H9 (cell line): Measurements from ENCODE around the gene ANO9. TPM values are rescaled to one million over a fixed set of nuclear protein-coding genes. Genes with fewer than 3 reads are reported as not detected.

Experiments
- DNase-seq: peaks from one replicate; pipeline ENCODE4 v3.0.0-alpha.2; 2017
- H2AFZ ChIP-seq: one replicate; pipeline ENCODE4 v1.6.1; 2013; ENCODE audit warnings: mild to moderate bottlenecking, low read length, control low read depth, moderate library complexity
- H2AK5ac ChIP-seq: 2 replicates; pipeline ENCODE4 v1.6.1; 2013; ENCODE audit warnings: low read length, control low read depth, mixed read lengths; ENCODE audit not compliant: insufficient read length
- H2BK120ac ChIP-seq: one replicate; pipeline ENCODE4 v1.6.1; 2013; ENCODE audit warnings: low read depth, mild to moderate bottlenecking, low read length, control low read depth, inconsistent platforms; ENCODE audit not compliant: poor library complexity, severe bottlenecking
- H2BK12ac ChIP-seq: 2 replicates; pipeline ENCODE4 v1.6.1; 2013; ENCODE audit warnings: low read length, control low read depth, mixed read lengths, low read depth; ENCODE audit not compliant: insufficient read length
- H2BK15ac ChIP-seq: 2 replicates; pipeline ENCODE4 v1.6.1; 2013; ENCODE audit warnings: low read depth, low read length, control low read depth
- H2BK20ac ChIP-seq: one replicate; pipeline ENCODE4 v1.6.1; 2013; ENCODE audit warnings: low read depth, mild to moderate bottlenecking, low read length, control low read depth, inconsistent platforms; ENCODE audit not compliant: poor library complexity, severe bottlenecking
- H2BK5ac ChIP-seq: 2 replicates; pipeline ENCODE4 v1.6.1; 2013; ENCODE audit warnings: low read length, control low read depth, mixed read lengths; ENCODE audit not compliant: insufficient read length
- H3K14ac ChIP-seq: 2 replicates; pipeline ENCODE4 v1.6.1; 2013; ENCODE audit warnings: low read length, control low read depth; ENCODE audit not compliant: insufficient read depth
- H3K18ac ChIP-seq: 2 replicates; pipeline ENCODE4 v1.6.1; 2013; ENCODE audit warnings: low read depth, mild to moderate bottlenecking, mixed read lengths, low read length, control low read depth; ENCODE audit not compliant: insufficient read length
- H3K23ac ChIP-seq: 2 replicates; pipeline ENCODE4 v1.6.1; 2013; ENCODE audit warnings: low read length, control low read depth, mixed read lengths, low read depth; ENCODE audit not compliant: insufficient read length
- H3K23me2 ChIP-seq: 2 replicates; pipeline ENCODE4 v1.6.1; 2013; ENCODE audit warnings: low read depth, mild to moderate bottlenecking, mixed read lengths, low read length, control low read depth; ENCODE audit not compliant: insufficient read length, poor library complexity, severe bottlenecking
- H3K27ac ChIP-seq: 2 replicates; pipeline ENCODE4 v1.5.1; 2013; ENCODE audit warnings: low read length, control low read depth, mixed read lengths, low read depth; ENCODE audit not compliant: insufficient read length
- H3K27me3 ChIP-seq: 2 replicates; pipeline ENCODE4 v1.6.1; 2013; ENCODE audit warnings: low read length, control low read depth, inconsistent platforms; ENCODE audit not compliant: insufficient read depth
- H3K4ac ChIP-seq: 2 replicates; pipeline ENCODE4 v1.6.1; 2013; ENCODE audit warnings: low read depth, mild to moderate bottlenecking, control low read depth, inconsistent platforms, low read length, moderate library complexity
- H3K4me1 ChIP-seq: 2 replicates; pipeline ENCODE4 v1.6.1; 2013; ENCODE audit warnings: low read length, control low read depth, inconsistent platforms; ENCODE audit not compliant: insufficient read depth
- H3K4me2 ChIP-seq: 2 replicates; pipeline ENCODE4 v1.6.1; 2013; ENCODE audit warnings: low read length, control low read depth, mixed read lengths; ENCODE audit not compliant: insufficient read length, insufficient read depth
- H3K56ac ChIP-seq: 2 replicates; pipeline ENCODE4 v1.6.1; 2013; ENCODE audit warnings: low read depth, mild to moderate bottlenecking, mixed read lengths, low read length, control low read depth; ENCODE audit not compliant: insufficient read length
- H3K79me1 ChIP-seq: 2 replicates; pipeline ENCODE4 v1.6.1; 2013; ENCODE audit warnings: low read depth, mild to moderate bottlenecking, moderate library complexity, low read length, control low read depth, inconsistent platforms; ENCODE audit not compliant: insufficient read depth, poor library complexity, severe bottlenecking
- H3K79me2 ChIP-seq: 2 replicates; pipeline ENCODE4 v1.6.1; 2013; ENCODE audit warnings: low read length, control low read depth, inconsistent platforms; ENCODE audit not compliant: insufficient read depth
- H3K9ac ChIP-seq: 2 replicates; pipeline ENCODE4 v1.6.1; 2013; ENCODE audit warnings: low read length, control low read depth, mixed read lengths; ENCODE audit not compliant: insufficient read length; ENCODE audit errors: extremely low read depth
- H3K9me3 ChIP-seq: one replicate; pipeline ENCODE4 v1.6.1; 2013; ENCODE audit warnings: low read depth, low read length, inconsistent platforms; ENCODE audit not compliant: control insufficient read depth
- H3T11ph ChIP-seq: one replicate; pipeline ENCODE4 v1.6.1; 2013; ENCODE audit warnings: mild to moderate bottlenecking, low read length, control low read depth, inconsistent platforms
- H4K20me1 ChIP-seq: one replicate; pipeline ENCODE4 v1.6.1; 2013; ENCODE audit not compliant: control insufficient read depth, insufficient read length, insufficient read depth
- H4K5ac ChIP-seq: 2 replicates; pipeline ENCODE4 v1.6.1; 2013; ENCODE audit warnings: low read depth, mild to moderate bottlenecking, mixed read lengths, low read length, control low read depth; ENCODE audit not compliant: insufficient read length
- H4K8ac ChIP-seq: replicated peaks from 2 replicates; pipeline ENCODE4 v1.6.1; 2013; ENCODE audit warnings: low read length, control low read depth, mixed read lengths, low read depth; ENCODE audit not compliant: insufficient read length
- H4K91ac ChIP-seq: 2 replicates; pipeline ENCODE4 v1.6.1; 2013; ENCODE audit warnings: low read depth, mild to moderate bottlenecking, moderate library complexity, mixed read lengths, low read length, control low read depth; ENCODE audit not compliant: insufficient read length
- H3K27ac Mint-ChIP-seq, 3 experiments: 2 replicates in 2 of 3; 3 replicates in 1 of 3; pipeline ENCODE4 v1.8.0; 2020 to 2021; ENCODE audit warnings: mixed read lengths in 3 of 3, mild to moderate bottlenecking in 1 of 3, moderate library complexity in 1 of 3
- H3K27me3 Mint-ChIP-seq: 2 replicates; pipeline ENCODE4 v1.8.0; 2021; ENCODE audit warnings: low read depth, mild to moderate bottlenecking, moderate library complexity, mixed read lengths
- H3K36me3 Mint-ChIP-seq, 3 experiments: 2 replicates in 2 of 3; 3 replicates in 1 of 3; pipeline ENCODE4 v1.8.0; 2020 to 2021; ENCODE audit warnings: low read depth in 3 of 3, mixed read lengths in 3 of 3; ENCODE audit not compliant: insufficient read depth in 1 of 3
- H3K4me1 Mint-ChIP-seq, 2 experiments: 2 replicates each; pipeline ENCODE4 v1.8.0; 2020; ENCODE audit warnings: mixed read lengths in 2 of 2
- H3K4me3 Mint-ChIP-seq, 2 experiments: 2 replicates in 1 of 2; 3 replicates in 1 of 2; pipeline ENCODE4 v1.8.0; 2020 to 2021; ENCODE audit warnings: mild to moderate bottlenecking in 2 of 2, mixed read lengths in 2 of 2, moderate library complexity in 1 of 2
- H3K9me3 Mint-ChIP-seq, 2 experiments: 2 replicates in 1 of 2; 3 replicates in 1 of 2; pipeline ENCODE4 v1.8.0; 2020; ENCODE audit warnings: mild to moderate bottlenecking in 2 of 2, mixed read lengths in 2 of 2, moderate library complexity in 1 of 2
- CTCF ChIP-seq: fragments of 200-600 bp; sonication (generic); conservative IDR thresholded peaks from 3 replicates; pipeline ENCODE4 v1.8.0; 2021; ENCODE audit warnings: antibody characterized with exemption, mild to moderate bottlenecking
- WGBS: extraction: QIAGEN DNeasy Blood & Tissue Kit; methylation state at CpG from one replicate; pipeline ENCODE4 v1.1.7; 2013; ENCODE audit warnings: missing lambda C conversion rate, low lambda C conversion rate, mixed read lengths; ENCODE audit not compliant: insufficient read length; ENCODE audit errors: extremely low coverage; 5-methylcytosine and 5-hydroxymethylcytosine counted together
- total RNA-seq: library from RNA; stranded (reverse); gene quantifications from 2 replicates; pipeline ENCODE4 v1.2.1, GENCODE V29; 2021

ANO9 gene
- total RNA-seq, 1 experiment from 2014 or later: 13.1 TPM

GRCh38 chr11:442611-443081 lies 835 bp upstream of the ANO9 start:
- no peak overlapping the region for H3K56ac ChIP-seq
- no peak overlapping the region for H3K27ac ChIP-seq
- Mint-ChIP-seq H3K27ac (no peak overlapping the region), H3K4me1 (peaks cover 8 to 15% of the 10 kb centered on the region in 2 experiments), H3K36me3 (no peaks in the 10 kb centered on the region), H3K9me3 (no peaks in the 10 kb centered on the region), H3K4me3 (no peak overlapping the region), H3K27me3 (peaks cover 12% of the 10 kb centered on the region)
- no peak overlapping the region for H3K4me2 ChIP-seq
- H4K8ac ChIP-seq: no peak overlapping the region
- H3K4ac ChIP-seq: no peak overlapping the region
- no peaks in the 10 kb centered on the region for H3K4me1 ChIP-seq
- H4K5ac ChIP-seq: no peak overlapping the region
- H2BK20ac ChIP-seq: no peak overlapping the region
- no peak overlapping the region for H2BK5ac ChIP-seq
- no peak overlapping the region for H2AK5ac ChIP-seq
- no peak overlapping the region for H2BK120ac ChIP-seq
- no peak overlapping the region for H3K9ac ChIP-seq
- H3K23me2 ChIP-seq: peaks cover 7% of the 10 kb centered on the region
- no peaks in the 10 kb centered on the region for H3K27me3 ChIP-seq
- TF ChIP-seq CTCF: no peak
- H3K14ac ChIP-seq: no peak overlapping the region; the same call in 1 of the 2 replicates
- H3K79me1 ChIP-seq: no peaks in the 10 kb centered on the region
- no peak overlapping the region for H2BK12ac ChIP-seq
- no peak for DNase-seq
- H2BK15ac ChIP-seq: no peak overlapping the region
- H3K23ac ChIP-seq: no peak overlapping the region
- no peak overlapping the region for H4K91ac ChIP-seq
- no peaks in the 10 kb centered on the region for H3K79me2 ChIP-seq
- H4K20me1 ChIP-seq: no peaks in the 10 kb centered on the region
- H2AFZ ChIP-seq: no peak overlapping the region
- no peak overlapping the region for H3K18ac ChIP-seq
- no peaks in the 10 kb centered on the region for H3K9me3 ChIP-seq
- H3T11ph ChIP-seq: no peak overlapping the region
- WGBS: no CpG with 5 or more reads among the region's 16 CpGs
